GM12878 (cell line): ENCODE results near the gene RGS16. TPM values are rescaled to one million over a fixed set of nuclear protein-coding genes. Genes with fewer than 3 reads are reported as not detected.
A peak's percentile ranks its signal among the peaks of the same experiment; 100 is the strongest.

Source experiments
- ATAC-seq: fragments of 200-7000 bp; cut with Tn5 transposase; 3 replicates; pipeline ENCODE4 v1.9.1; 2020; ENCODE audit warnings: mild to moderate bottlenecking, moderate library complexity
- BruUV-seq: library from RNA; stranded (reverse); fragments of 400-500 nt; replicated peaks from 2 replicates; lab custom pipeline; 2021; lab: Mats Ljungman, UMichigan
- CTCF ChIA-PET: fragments of 300-600 bp; sonication (Branson Sonifier 250); formaldehyde crosslinking; extraction: SDS; loops from one replicate; lab custom pipeline; 2021; ENCODE audit warnings: inconsistent platforms; lab: Yijun Ruan, JAX
- POLR2A ChIA-PET: fragments of 350-600 bp; formaldehyde crosslinking; extraction: SDS; loops from one replicate; lab custom pipeline; 2021; ENCODE audit warnings: inconsistent platforms; lab: Charles Lee
- RAD21 ChIA-PET: fragments of 300-600 bp; sonication (Branson Sonifier 250); formaldehyde crosslinking; loops from one replicate; lab custom pipeline; 2023; ENCODE audit warnings: antibody characterized with exemption; ENCODE audit not compliant: unreplicated experiment; lab: Charles Lee
- SMC1A ChIA-PET: fragments of 300-600 bp; sonication (Branson Sonifier 250); formaldehyde crosslinking; loops from one replicate; lab custom pipeline; 2023; ENCODE audit not compliant: unreplicated experiment, uncharacterized antibody; lab: Charles Lee
- DNase-seq: peaks from one replicate; pipeline ENCODE4 v3.0.0-alpha.2; 2011; ENCODE audit warnings: low read depth, low spot score
- FAIRE-seq: peaks from 3 replicates; lab custom pipeline; 2011; peaks lifted over from hg19 to GRCh38; lab: Jason Lieb, UNC
- H2AFZ ChIP-seq: 2 replicates; pipeline ENCODE4 v1.6.0; 2011; ENCODE audit warnings: low read depth, low read length, control low read depth; ENCODE audit not compliant: control insufficient read depth
- H3K27ac ChIP-seq: 2 replicates; pipeline ENCODE4 v1.5.1; 2011; ENCODE audit warnings: control low read depth; ENCODE audit not compliant: control insufficient read depth, insufficient read depth
- H3K27me3 ChIP-seq, 2 experiments: replicated peaks in 1 of 2; 2 replicates each; pipeline versions ENCODE4 v1.6.0 to v1.6.1; 2011; ENCODE audit warnings: low read length in 1 of 2; ENCODE audit not compliant: control insufficient read depth in 2 of 2, insufficient read depth in 2 of 2
- H3K36me3 ChIP-seq, 2 experiments: 2 replicates each; pipeline ENCODE4 v1.5.1; 2011; ENCODE audit warnings: low read length in 1 of 2; ENCODE audit not compliant: control insufficient read depth in 2 of 2, insufficient read depth in 2 of 2
- H3K4me1 ChIP-seq: 2 replicates; pipeline ENCODE4 v1.6.1; 2011; ENCODE audit warnings: mild to moderate bottlenecking, low read length, moderate library complexity, mixed read lengths; ENCODE audit not compliant: control insufficient read depth, insufficient read depth
- H3K4me2 ChIP-seq: 2 replicates; pipeline ENCODE4 v1.6.0; 2011; ENCODE audit warnings: control low read depth; ENCODE audit not compliant: control insufficient read depth, insufficient read depth
- H3K4me3 ChIP-seq: fragments of 200-600 bp; sonication (generic); 2 replicates; pipeline ENCODE4 v1.5.1; 2016
- H3K79me2 ChIP-seq: 2 replicates; pipeline ENCODE4 v1.6.0; 2011; ENCODE audit warnings: low read length; ENCODE audit not compliant: control insufficient read depth, insufficient read depth
- H3K9ac ChIP-seq: 2 replicates; pipeline ENCODE4 v1.8.0; 2011; ENCODE audit warnings: low read length, control low read depth, mixed read lengths; ENCODE audit not compliant: control insufficient read depth, insufficient read depth
- H3K9me3 ChIP-seq: replicated peaks from 3 replicates; pipeline ENCODE4 v1.5.1; 2011; ENCODE audit warnings: mild to moderate bottlenecking, low read length; ENCODE audit not compliant: control insufficient read depth, insufficient read depth
- H4K20me1 ChIP-seq: 2 replicates; pipeline ENCODE4 v1.6.0; 2011; ENCODE audit not compliant: control insufficient read depth, insufficient read depth
- ATF7 ChIP-seq: fragments of 450-650 bp; IDR thresholded peaks from 2 replicates; pipeline ENCODE4 v1.6.1; 2016; ENCODE audit warnings: low read depth, mild to moderate bottlenecking
- CBX5 ChIP-seq: sonication (generic); IDR thresholded peaks from 2 replicates; pipeline ENCODE4 v1.6.1; 2016; ENCODE audit warnings: low read depth, moderate library complexity, mild to moderate bottlenecking, inconsistent platforms
- ESRRA ChIP-seq: IDR thresholded peaks from 2 replicates; pipeline ENCODE4 v1.6.1; 2012; ENCODE audit warnings: mild to moderate bottlenecking, low read length, improper control_type of control experiment
- EZH2 ChIP-seq: IDR thresholded peaks from 2 replicates; pipeline ENCODE4 v1.6.1; 2012; ENCODE audit warnings: low read depth, mild to moderate bottlenecking, control low read depth, inconsistent platforms, low read length, borderline replicate concordance; ENCODE audit not compliant: control insufficient read depth
- HDAC6 ChIP-seq: fragments of 200-600 bp; sonication (generic); IDR thresholded peaks from one replicate; pipeline ENCODE4 v1.8.0; 2017; ENCODE audit warnings: antibody characterized with exemption; ENCODE audit not compliant: unreplicated experiment
- KAT2A ChIP-seq: conservative IDR thresholded peaks from 2 replicates; pipeline ENCODE4 v1.6.1; 2011; ENCODE audit warnings: low read depth, low read length; ENCODE audit not compliant: control insufficient read depth
- NR2C2 ChIP-seq: IDR thresholded peaks from 2 replicates; pipeline ENCODE4 v1.6.1; 2011; ENCODE audit warnings: borderline replicate concordance, low read depth; ENCODE audit not compliant: control insufficient read depth, insufficient read length
- NRF1 ChIP-seq: conservative IDR thresholded peaks from 2 replicates; pipeline ENCODE4 v1.6.1; 2011; ENCODE audit warnings: mild to moderate bottlenecking, low read depth, low read length, improper control_type of control experiment
- PAX8 ChIP-seq: fragments of 450-650 bp; IDR thresholded peaks from 2 replicates; pipeline ENCODE4 v1.6.1; 2017; ENCODE audit warnings: mild to moderate bottlenecking, moderate library complexity
- SMAD1 ChIP-seq: fragments of 450-650 bp; IDR thresholded peaks from 2 replicates; pipeline ENCODE4 v1.6.1; 2018; ENCODE audit warnings: mild to moderate bottlenecking, low read depth; ENCODE audit not compliant: partially characterized antibody
- STAT3 ChIP-seq: IDR thresholded peaks from 2 replicates; pipeline ENCODE4 v1.6.1; 2011; ENCODE audit warnings: low read depth, low read length, improper control_type of control experiment
- TAF1 ChIP-seq: IDR thresholded peaks from 2 replicates; pipeline ENCODE4 v1.6.1; 2011; ENCODE audit warnings: mild to moderate bottlenecking, low read depth, low read length, borderline replicate concordance
- TARDBP ChIP-seq: IDR thresholded peaks from 2 replicates; pipeline ENCODE4 v1.6.1; 2016; ENCODE audit warnings: borderline replicate concordance
- TCF12 ChIP-seq: IDR thresholded peaks from 2 replicates; pipeline ENCODE4 v1.6.1; 2011; ENCODE audit warnings: low read depth, mild to moderate bottlenecking, low read length
- TCF3 ChIP-seq: IDR thresholded peaks from 2 replicates; pipeline ENCODE4 v1.6.1; 2012; ENCODE audit warnings: low read depth, mild to moderate bottlenecking, low read length, borderline replicate concordance; ENCODE audit not compliant: insufficient read depth
- YY1 ChIP-seq: IDR thresholded peaks from 2 replicates; pipeline ENCODE4 v1.6.1; 2011; ENCODE audit warnings: low read depth, mild to moderate bottlenecking, low read length
- ZNF207 ChIP-seq: fragments of 450-650 bp; IDR thresholded peaks from 2 replicates; pipeline ENCODE4 v1.6.1; 2014; ENCODE audit warnings: antibody characterized with exemption, mild to moderate bottlenecking, borderline replicate concordance
- ZNF217 ChIP-seq: fragments of 450-650 bp; IDR thresholded peaks from 2 replicates; pipeline ENCODE4 v1.6.1; 2017; ENCODE audit warnings: antibody characterized with exemption, mild to moderate bottlenecking
- ZSCAN29 ChIP-seq: fragments of 450-650 bp; IDR thresholded peaks from 2 replicates; pipeline ENCODE4 v1.6.1; 2017; ENCODE audit warnings: mild to moderate bottlenecking, moderate library complexity
- WGBS: methylation state at CpG from one replicate; pipeline ENCODE4 v1.1.6; 2016; ENCODE audit warnings: low lambda C conversion rate; ENCODE audit not compliant: insufficient replicate concordance, insufficient coverage; ENCODE audit errors: missing lambda C conversion rate; 5-methylcytosine and 5-hydroxymethylcytosine counted together
- in situ Hi-C: fragments of 300-500 bp; cut with MboI; formaldehyde crosslinking; loops from 9 replicates; pipeline ENCODE4 v1.14.3; 2018; ENCODE audit warnings: mixed read lengths
- intact Hi-C: fragments of 100-400 bp; cut with micrococcal nuclease; formaldehyde crosslinking; loops from one replicate; pipeline ENCODE4 v1.14.2; 2022; ENCODE audit not compliant: unreplicated experiment
- polyA plus RNA-seq, 11 experiments: library from polyadenylated mRNA; depleted of rRNA in 4 of 11; unstranded in 6 of 11; stranded (reverse) in 5 of 11; fragments of >200 nt; fragmentation: Nextera tagmentation in 4 of 11; fragmentation: Illumina TruSeq in 1 of 11; extraction: Ambion mirVana in 4 of 11; extraction: Trizol in 1 of 11; gene quantifications; 1 replicate in 1 of 11; 2 replicates in 10 of 11; pipeline versions ENCODE4 v1.2.1 to v1.2.3, GENCODE V29; 2011 to 2016; ENCODE audit warnings: inconsistent platforms in 2 of 11, missing spikeins in 2 of 11, low read depth in 1 of 11
- total RNA-seq, 4 experiments: library from RNA; depleted of rRNA in 3 of 4; stranded (reverse); fragments of >200 nt in 3 of 4; fragmentation: Illumina TruSeq in 1 of 4; extraction: Trizol in 1 of 4; gene quantifications; 2 replicates each; pipeline versions ENCODE4 v1.2.1 to v1.2.3, GENCODE V29; 2013 to 2021
- TF ChIP-seq, protein P1 (sequence below): fragments of 450-650 bp; IDR thresholded peaks from 2 replicates; pipeline ENCODE4 v1.6.1; 2014; ENCODE audit warnings: mild to moderate bottlenecking
- TF ChIP-seq, protein P2 (sequence below): fragments of 450-650 bp; IDR thresholded peaks from 2 replicates; pipeline ENCODE4 v1.6.1; 2016; ENCODE audit warnings: mild to moderate bottlenecking

RGS16 gene
- total and polyA plus RNA-seq, 10 of the 15 experiments (the other 5 are each of a cell fraction or from before 2014, with no cell fraction given): 16.4 to 58.2 (median 44.6) TPM

DNA sequence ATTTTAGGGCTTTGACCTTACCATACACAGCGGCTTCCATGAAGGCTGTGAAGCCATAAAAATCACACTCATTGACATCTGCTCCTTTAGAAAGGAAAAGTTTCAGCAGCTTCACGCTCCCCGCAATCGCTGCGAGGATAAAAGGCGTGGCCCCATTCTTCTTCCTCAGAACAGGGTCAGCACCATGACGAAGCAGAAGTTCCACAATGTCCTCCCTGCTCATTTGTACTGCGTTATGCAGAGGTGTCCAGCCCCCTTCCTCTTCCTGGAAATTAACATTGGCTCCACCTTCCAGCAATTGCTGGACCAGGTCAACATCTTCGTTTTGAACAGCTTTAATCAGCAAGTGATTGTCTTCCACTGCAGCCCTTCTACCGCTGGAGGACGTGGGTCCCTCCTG is 17.8 kb downstream of the RGS16 start:
- FAIRE-seq: no peak
- 96% methylated on average over 11 of the region's 11 CpGs for WGBS
- H4K20me1 ChIP-seq: no peaks in the 10 kb centered on the region

DNA sequence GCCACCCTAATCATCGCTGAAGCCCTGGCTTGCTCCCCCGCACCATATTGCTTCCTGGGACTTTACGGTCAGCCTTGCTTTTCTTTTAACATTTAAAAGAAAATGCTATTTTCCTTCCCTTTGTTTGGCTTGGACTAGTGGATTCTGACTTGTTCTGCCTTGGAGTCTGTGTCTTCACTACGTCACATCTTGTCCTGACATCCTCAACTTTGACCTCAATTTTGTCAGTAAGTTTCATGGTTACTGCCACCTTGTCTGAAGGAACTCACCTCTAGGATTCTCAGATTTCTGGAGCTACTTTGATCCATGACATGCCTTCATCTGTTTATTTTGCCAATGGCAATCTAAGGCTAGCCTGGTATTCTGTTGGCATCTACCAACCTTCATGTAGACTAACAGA is 19.4 kb downstream of the RGS16 start:
- H3K9ac ChIP-seq: no peak overlapping the region
- no peaks in the 10 kb centered on the region for H4K20me1 ChIP-seq
- no TSS peak for BruUV-seq
- ATAC-seq (no peak), DNase-seq (no peak), FAIRE-seq (peak; percentile 52)
- H3K79me2 ChIP-seq: no peaks in the 10 kb centered on the region
- CTCF ChIA-PET: interaction anchor here (1.1 to 37.4 kb wide), 5 partner anchors 10 to 204 kb away, joined by 3 to 1888 read pairs (median 4); partner anchors contain the start of gene NPL
- H2AFZ ChIP-seq: no peak overlapping the region
- H3K4me2 ChIP-seq: peak overlapping the region; percentile 5; the same call in 1 of the 2 replicates
- POLR2A ChIA-PET: no interaction called here
- no peaks in the 10 kb centered on the region for H3K9me3 ChIP-seq
- 84% methylated on average over 4 of the region's 4 CpGs for WGBS
- in situ Hi-C loops: no loop called here
- RAD21 ChIA-PET: no interaction called here
- no peak overlapping the region for H3K4me3 ChIP-seq
- H3K27me3 ChIP-seq: no peaks in the 10 kb centered on the region
- SMC1A ChIA-PET: interaction anchor here (1.1 to 28.0 kb wide), 2 partner anchors 10 to 202 kb away, joined by 3 to 1145 read pairs; partner anchors contain the start of gene NPL
- intact Hi-C loops: no loop called here
- no peak overlapping the region for H3K27ac ChIP-seq
- H3K36me3 ChIP-seq: peaks cover 0 to 7% of the 10 kb centered on the region in 2 experiments; a peak in 2 of 4 replicates
- peaks cover 5% of the 10 kb centered on the region; the same call in 1 of the 2 replicates for H3K4me1 ChIP-seq
- TF ChIP-seq HDAC6: no peak
- TF ChIP-seq, protein P1, sequence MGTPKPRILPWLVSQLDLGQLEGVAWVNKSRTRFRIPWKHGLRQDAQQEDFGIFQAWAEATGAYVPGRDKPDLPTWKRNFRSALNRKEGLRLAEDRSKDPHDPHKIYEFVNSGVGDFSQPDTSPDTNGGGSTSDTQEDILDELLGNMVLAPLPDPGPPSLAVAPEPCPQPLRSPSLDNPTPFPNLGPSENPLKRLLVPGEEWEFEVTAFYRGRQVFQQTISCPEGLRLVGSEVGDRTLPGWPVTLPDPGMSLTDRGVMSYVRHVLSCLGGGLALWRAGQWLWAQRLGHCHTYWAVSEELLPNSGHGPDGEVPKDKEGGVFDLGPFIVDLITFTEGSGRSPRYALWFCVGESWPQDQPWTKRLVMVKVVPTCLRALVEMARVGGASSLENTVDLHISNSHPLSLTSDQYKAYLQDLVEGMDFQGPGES: no peak
- no peak for TF ChIP-seq TARDBP
- TF ChIP-seq KAT2A: no peak
- TF ChIP-seq ZNF217: no peak
- TF ChIP-seq ZSCAN29: no peak
- TF ChIP-seq PAX8: no peak
- no peak for TF ChIP-seq SMAD1
- no peak for TF ChIP-seq CBX5
- no peak for TF ChIP-seq NRF1
- no peak for TF ChIP-seq EZH2
- TF ChIP-seq, protein P2, sequence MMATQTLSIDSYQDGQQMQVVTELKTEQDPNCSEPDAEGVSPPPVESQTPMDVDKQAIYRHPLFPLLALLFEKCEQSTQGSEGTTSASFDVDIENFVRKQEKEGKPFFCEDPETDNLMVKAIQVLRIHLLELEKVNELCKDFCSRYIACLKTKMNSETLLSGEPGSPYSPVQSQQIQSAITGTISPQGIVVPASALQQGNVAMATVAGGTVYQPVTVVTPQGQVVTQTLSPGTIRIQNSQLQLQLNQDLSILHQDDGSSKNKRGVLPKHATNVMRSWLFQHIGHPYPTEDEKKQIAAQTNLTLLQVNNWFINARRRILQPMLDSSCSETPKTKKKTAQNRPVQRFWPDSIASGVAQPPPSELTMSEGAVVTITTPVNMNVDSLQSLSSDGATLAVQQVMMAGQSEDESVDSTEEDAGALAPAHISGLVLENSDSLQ: no peak
- no peak for TF ChIP-seq TCF12

More for the DNA sequence above, 17.8 kb downstream of the RGS16 start:
- POLR2A ChIA-PET: no interaction called here
- Histone ChIP-seq H3K27me3 (no peaks in the 10 kb centered on the region), H3K4me1 (peaks cover 5% of the 10 kb centered on the region; the same call in 1 of the 2 replicates), H3K79me2 (no peaks in the 10 kb centered on the region), H2AFZ (no peak overlapping the region), H3K36me3 (no peaks in the 10 kb centered on the region; a peak in 1 of 4 replicates), H3K4me2 (no peak overlapping the region)
- TSS peak; percentile 49 for BruUV-seq
- in situ Hi-C loops: no loop called here
- no peak for DNase-seq
- RAD21 ChIA-PET: interaction anchor here (0.9 kb wide), 1 partner anchor 20 kb away, joined by 3 read pairs; no protein-coding TSS in a partner anchor
- intact Hi-C loops: no loop called here
- ATAC-seq: no peak
- SMC1A ChIA-PET: interaction anchor here (1.1 to 28.0 kb wide), 2 partner anchors 137 to 201 kb away, joined by 5 to 1145 read pairs; partner anchors contain the start of gene NPL
- no peak for TF ChIP-seq NR2C2
- TF ChIP-seq TAF1: no peak
- TF ChIP-seq ZNF207: no peak
- no peak for TF ChIP-seq STAT3
- TF ChIP-seq ATF7: no peak
- no peak for TF ChIP-seq TCF3
- TF ChIP-seq ESRRA: no peak
- TF ChIP-seq NRF1: no peak
- TF ChIP-seq YY1: no peak
- TF ChIP-seq, all 136 proteins: peak for 0
- Histone ChIP-seq H3K9me3 (no peaks in the 10 kb centered on the region), H3K4me3 (no peak overlapping the region), H3K9ac (no peak overlapping the region), H3K27ac (no peak overlapping the region)
- CTCF ChIA-PET: interaction anchor here (1.1 to 37.4 kb wide), 2 partner anchors 13 to 202 kb away, joined by 3 to 1888 read pairs; partner anchors contain the start of gene NPL
